ENCODE results near the gene MYBBP1A. TPM values are rescaled to one million over a fixed set of nuclear protein-coding genes. Genes with fewer than 3 reads are reported as not detected.

Gene MYBBP1A
- polyA plus RNA-seq, 2 of the 4 experiments (the other 2 are of a cell fraction) = 42.9 to 95.1 TPM

- WGBS (ENCODE audit: missing lambda C conversion rate) = 81% methylated on average over 8 of the region's 8 CpGs
- Histone ChIP-seq H3K4me3 (no peak overlapping the region), H3K4me1 (no peaks in the 10 kb centered on the region), H3K27ac (no peak overlapping the region), H3K4me2 (no peak overlapping the region), H3K9me3 (no peaks in the 10 kb centered on the region)
- FAIRE-seq (no peak), DNase-seq (ENCODE audit: low read depth in 1 of 2, low spot score in 1 of 2) (no peak), ATAC-seq (no peak)
- ChIA-PET POLR2A (no interaction called here), CTCF (interaction anchor here (1.1 to 2.6 kb wide), 5 partner anchors 10 to 86 kb away, joined by 3 to 10 read pairs (median 5); no protein-coding TSS in a partner anchor)
- TF ChIP-seq CBX2 (IDR thresholded peaks at IDR 0.05; ENCODE audit: borderline replicate concordance, low read depth) (no peak), ZC3H11A (IDR thresholded peaks at IDR 0.05) (no peak), ATOH8 (CRISPR knock-in tag; IDR thresholded peaks at IDR 0.05; ENCODE audit: low read depth) (no peak), RAD21 (conservative IDR thresholded peaks at IDR 0.05 in 1 of 2, IDR thresholded peaks at IDR 0.05 in 1 of 2) (no peak), ZNF302 (CRISPR knock-in tag; IDR thresholded peaks at IDR 0.05) (no peak), MAZ (IDR thresholded peaks at IDR 0.05; ENCODE audit: borderline replicate concordance, low read depth, low read length) (no peak), EHMT2 (IDR thresholded peaks at IDR 0.05; ENCODE audit: low read depth) (no peak), JUNB (IDR thresholded peaks at IDR 0.05) (no peak), POLR2AphosphoS2 (conservative IDR thresholded peaks at IDR 0.05; ENCODE audit: low read length) (no peak), CHD2 (IDR thresholded peaks at IDR 0.05; ENCODE audit: low read length, partially characterized antibody) (no peak), NR3C1 (IDR thresholded peaks at IDR 0.05) (no peak), SMC3 (IDR thresholded peaks at IDR 0.05) (no peak), BHLHE40 (IDR thresholded peaks at IDR 0.05; ENCODE audit: low read depth, low read length) (no peak)
Observed at GRCh38 chr17:4506892-4507291, 48.3 kb downstream of the MYBBP1A start.

- Histone ChIP-seq H3K4me3 (no peak overlapping the region), H3K4me1 (no peaks in the 10 kb centered on the region), H3K9me3 (no peaks in the 10 kb centered on the region), H3K4me2 (no peak overlapping the region), H3K27ac (no peak overlapping the region)
- POLR2A ChIA-PET = no interaction called here
- FAIRE-seq = no peak
- CTCF ChIA-PET = interaction anchor here (0.6 to 2.6 kb wide), 5 partner anchors 15 to 86 kb away, joined by 3 to 10 read pairs (median 3); partner anchors contain the start of gene MYBBP1A
- ATAC-seq = no peak
- WGBS (ENCODE audit: missing lambda C conversion rate) = 69% methylated on average over 13 of the region's 13 CpGs
- TF ChIP-seq NPAS2 (CRISPR knock-in tag; IDR thresholded peaks at IDR 0.05; ENCODE audit: borderline replicate concordance) = no peak
- TF ChIP-seq BCL3 (IDR thresholded peaks at IDR 0.05) = no peak
- TF ChIP-seq MYC (IDR thresholded peaks at IDR 0.05; ENCODE audit: borderline replicate concordance, low read length) = no peak
- TF ChIP-seq SMC3 (IDR thresholded peaks at IDR 0.05) = no peak
- DNase-seq (ENCODE audit: low read depth in 1 of 2, low spot score in 1 of 2) = no peak
Observed at GRCh38 chr17:4506175-4506813, 48.9 kb downstream of the MYBBP1A start.

GRCh38 chr17:4505187-4505586 lies 50.0 kb downstream of the MYBBP1A start:
- DNase-seq (ENCODE audit: low read depth in 1 of 2, low spot score in 1 of 2) (no peak), ATAC-seq (no peak), FAIRE-seq (no peak)
- Histone ChIP-seq H3K4me1 (no peaks in the 10 kb centered on the region), H3K27ac (no peak overlapping the region), H3K9me3 (no peaks in the 10 kb centered on the region), H3K4me3 (no peak overlapping the region), H3K4me2 (no peak overlapping the region)
- TF ChIP-seq TP53 (CRISPR knock-in tag; IDR thresholded peaks at IDR 0.05) = no peak
- TF ChIP-seq SREBF2 (IDR thresholded peaks at IDR 0.05) = no peak
- TF ChIP-seq HOXB13 (CRISPR knock-in tag; IDR thresholded peaks at IDR 0.05; ENCODE audit: low read depth) = no peak
- no peak for TF ChIP-seq RNF2 (IDR thresholded peaks at IDR 0.05; ENCODE audit: borderline replicate concordance, low read depth)
- TF ChIP-seq CBX2 (IDR thresholded peaks at IDR 0.05; ENCODE audit: borderline replicate concordance, low read depth) = no peak
- no peak for TF ChIP-seq EHF (CRISPR knock-in tag; IDR thresholded peaks at IDR 0.05)
- TF ChIP-seq TFCP2L1 (CRISPR knock-in tag; IDR thresholded peaks at IDR 0.05) = no peak
- TF ChIP-seq NR3C1 (IDR thresholded peaks at IDR 0.05) = no peak
- TF ChIP-seq PHF8 (IDR thresholded peaks at IDR 0.05; ENCODE audit: borderline replicate concordance, low read depth) = no peak
- TF ChIP-seq RFX5 (IDR thresholded peaks at IDR 0.05) = no peak
- TF ChIP-seq ATOH8 (CRISPR knock-in tag; IDR thresholded peaks at IDR 0.05; ENCODE audit: low read depth) = no peak
- TF ChIP-seq HOXA7 (CRISPR knock-in tag; IDR thresholded peaks at IDR 0.05) = no peak
- TF ChIP-seq MAFK (IDR thresholded peaks at IDR 0.05; ENCODE audit: partially characterized antibody) = no peak
- no peak for TF ChIP-seq HES2 (IDR thresholded peaks at IDR 0.05)
- no peak for TF ChIP-seq RCOR1 (IDR thresholded peaks at IDR 0.05; ENCODE audit: low read depth, low read length)
- TF ChIP-seq CBX8 (IDR thresholded peaks at IDR 0.05) = no peak
- TF ChIP-seq JUNB (IDR thresholded peaks at IDR 0.05) = no peak
- ChIA-PET POLR2A (no interaction called here), CTCF (interaction anchor here (0.9 to 2.6 kb wide), 5 partner anchors 14 to 84 kb away, joined by 3 to 10 read pairs (median 3); no protein-coding TSS in a partner anchor)
- 98% methylated on average over 4 of the region's 5 CpGs for WGBS (ENCODE audit: missing lambda C conversion rate)
